ENCODE results near the gene LRRC3C.

Gene LRRC3C

GRCh38 chr17:39933912-39934311 lies 6.4 kb downstream of the LRRC3C start:
- H3K4me3 ChIP-seq (ENCODE audit: low read depth, low read length), result no peak overlapping the region
- no peak for TF ChIP-seq CTCF (IDR thresholded peaks at IDR 0.05; ENCODE audit: borderline replicate concordance, insufficient read depth, low read depth, low read length)

GRCh38 chr17:39934324-39934723 lies 6.8 kb downstream of the LRRC3C start:
- no peak for TF ChIP-seq CTCF (IDR thresholded peaks at IDR 0.05; ENCODE audit: borderline replicate concordance, insufficient read depth, low read depth, low read length)
- H3K4me3 ChIP-seq (ENCODE audit: low read depth, low read length), result no peak overlapping the region

- TF ChIP-seq CTCF (IDR thresholded peaks at IDR 0.05; ENCODE audit: borderline replicate concordance, insufficient read depth, low read depth, low read length), result no peak
- H3K4me3 ChIP-seq (ENCODE audit: low read depth, low read length), result no peak overlapping the region
Observed at GRCh38 chr17:39935909-39936308, 8.4 kb downstream of the LRRC3C start.

- no peak for TF ChIP-seq CTCF (IDR thresholded peaks at IDR 0.05; ENCODE audit: borderline replicate concordance, insufficient read depth, low read depth, low read length)
Observed at GRCh38 chr17:39937447-39937846, 9.9 kb downstream of the LRRC3C start.

GRCh38 chr17:39938140-39938869 lies 10.8 kb downstream of the LRRC3C start:
- no peak overlapping the region for H3K4me3 ChIP-seq (ENCODE audit: low read depth, low read length)
- TF ChIP-seq CTCF (IDR thresholded peaks at IDR 0.05; ENCODE audit: borderline replicate concordance, insufficient read depth, low read depth, low read length), result no peak

More at GRCh38 chr17:39937447-39937846, 9.9 kb downstream of the LRRC3C start:
- no peak overlapping the region for H3K4me3 ChIP-seq (ENCODE audit: low read depth, low read length)

- H3K4me3 ChIP-seq (ENCODE audit: low read depth, low read length), result no peak overlapping the region
- no peak for TF ChIP-seq CTCF (IDR thresholded peaks at IDR 0.05; ENCODE audit: borderline replicate concordance, insufficient read depth, low read depth, low read length)
Observed at GRCh38 chr17:39939106-39939505, 11.6 kb downstream of the LRRC3C start.

All from GM12875 (cell line).